Lower leg skin (tissue), 3 donors: ENCODE data around the gene ARHGEF39.

Experiments
- POLR2A ChIP-seq, 2 donors: fragments of 450-650 bp; IDR thresholded peaks; one replicate each; pipeline ENCODE4 v1.6.1; 2016 to 2017; ENCODE audit warnings: antibody characterized with exemption in 2 of 2, mild to moderate bottlenecking in 1 of 2, moderate library complexity in 1 of 2
- TF ChIP-seq, protein P1 (sequence below), 3 donors: fragments of 450-650 bp; IDR thresholded peaks; one replicate each; pipeline ENCODE4 v1.5.1; 2016; ENCODE audit warnings: antibody characterized with exemption in 3 of 3, mild to moderate bottlenecking in 3 of 3, moderate library complexity in 2 of 3

DNA sequence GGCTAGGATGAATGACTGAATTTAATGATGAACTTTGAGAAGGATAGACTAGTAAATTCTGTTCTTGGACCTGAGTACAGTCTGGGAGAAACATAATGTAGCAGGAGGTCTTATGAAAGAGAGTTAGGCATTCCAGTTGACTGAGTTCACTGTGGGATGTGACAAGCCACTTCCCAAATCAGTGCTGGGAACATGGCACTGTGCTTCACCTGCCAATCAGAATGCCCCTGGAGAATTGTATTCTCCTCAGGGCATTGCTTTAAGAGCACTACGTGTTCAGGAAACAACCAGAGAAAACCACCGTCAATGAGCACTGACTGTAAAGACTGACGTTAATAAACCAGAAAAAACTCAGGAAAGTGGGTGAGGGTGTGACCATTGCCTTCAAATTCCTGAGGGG lies 5.7 kb downstream of the ARHGEF39 start:
- TF ChIP-seq, protein P1, sequence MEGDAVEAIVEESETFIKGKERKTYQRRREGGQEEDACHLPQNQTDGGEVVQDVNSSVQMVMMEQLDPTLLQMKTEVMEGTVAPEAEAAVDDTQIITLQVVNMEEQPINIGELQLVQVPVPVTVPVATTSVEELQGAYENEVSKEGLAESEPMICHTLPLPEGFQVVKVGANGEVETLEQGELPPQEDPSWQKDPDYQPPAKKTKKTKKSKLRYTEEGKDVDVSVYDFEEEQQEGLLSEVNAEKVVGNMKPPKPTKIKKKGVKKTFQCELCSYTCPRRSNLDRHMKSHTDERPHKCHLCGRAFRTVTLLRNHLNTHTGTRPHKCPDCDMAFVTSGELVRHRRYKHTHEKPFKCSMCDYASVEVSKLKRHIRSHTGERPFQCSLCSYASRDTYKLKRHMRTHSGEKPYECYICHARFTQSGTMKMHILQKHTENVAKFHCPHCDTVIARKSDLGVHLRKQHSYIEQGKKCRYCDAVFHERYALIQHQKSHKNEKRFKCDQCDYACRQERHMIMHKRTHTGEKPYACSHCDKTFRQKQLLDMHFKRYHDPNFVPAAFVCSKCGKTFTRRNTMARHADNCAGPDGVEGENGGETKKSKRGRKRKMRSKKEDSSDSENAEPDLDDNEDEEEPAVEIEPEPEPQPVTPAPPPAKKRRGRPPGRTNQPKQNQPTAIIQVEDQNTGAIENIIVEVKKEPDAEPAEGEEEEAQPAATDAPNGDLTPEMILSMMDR (IDR thresholded peaks at IDR 0.05) = no peak
- TF ChIP-seq POLR2A (IDR thresholded peaks at IDR 0.05) = no peak
